GM18867 (cell line): Measurements from ENCODE around the gene LATS2.

Experiments used
- ATAC-seq: cut with Tn5 transposase; IDR thresholded peaks from one replicate; pipeline ENCODE4 v1.9.1; 2021; ENCODE audit warnings: mild to moderate bottlenecking, moderate library complexity; ENCODE audit not compliant: unreplicated experiment

LATS2 gene

GRCh38 chr13:20994441-20994821 is 67.0 kb downstream of the LATS2 start:
- ATAC-seq, result no peak

GRCh38 chr13:20993661-20994440 is 67.5 kb downstream of the LATS2 start:
- ATAC-seq, result no peak

- ATAC-seq, result no peak
Measured at GRCh38 chr13:20993211-20993610, 68.2 kb downstream of the LATS2 start.

- ATAC-seq, result no peak
Measured at GRCh38 chr13:20991741-20992520, 69.5 kb downstream of the LATS2 start.

GRCh38 chr13:20990910-20991525 is 70.4 kb downstream of the LATS2 start:
- ATAC-seq, result no peak

GRCh38 chr13:20989656-20990321 is 71.6 kb downstream of the LATS2 start:
- no peak for ATAC-seq

GRCh38 chr13:20988909-20989655 is 72.3 kb downstream of the LATS2 start:
- ATAC-seq, result no peak

- no peak for ATAC-seq
Measured at GRCh38 chr13:20988033-20988908, 73.1 kb downstream of the LATS2 start.

GRCh38 chr13:20987599-20987998 is 73.8 kb downstream of the LATS2 start:
- ATAC-seq, result no peak

GRCh38 chr13:20984879-20985278 is 76.5 kb downstream of the LATS2 start:
- ATAC-seq, result no peak

- no peak for ATAC-seq
Measured at GRCh38 chr13:20983386-20983785, 78.0 kb downstream of the LATS2 start.

GRCh38 chr13:20981370-20982095 is 79.9 kb downstream of the LATS2 start:
- ATAC-seq, result no peak

- ATAC-seq, result no peak
Measured at GRCh38 chr13:20980899-20981298, 80.5 kb downstream of the LATS2 start.

- ATAC-seq, result no peak
Measured at GRCh38 chr13:20980430-20980829, 81.0 kb downstream of the LATS2 start.

- ATAC-seq, result no peak
Measured at GRCh38 chr13:20977394-20977793, 84.0 kb downstream of the LATS2 start.

GRCh38 chr13:20974981-20975585 is 86.3 kb downstream of the LATS2 start:
- no peak for ATAC-seq

- ATAC-seq, result no peak
Measured at GRCh38 chr13:20973886-20974425, 87.4 kb downstream of the LATS2 start.

GRCh38 chr13:20972731-20973130 is 88.7 kb downstream of the LATS2 start:
- ATAC-seq, result no peak
